NT2/D1 (cell line): Measurements from ENCODE around the gene ZNF74.
"Not testable (repeated sequence)": the region's sequence is repeated elsewhere in the genome, so short reads cannot be mapped to it uniquely, and the experiment has no call there.

Source experiments
- SUZ12 ChIP-seq: IDR thresholded peaks from 2 replicates; pipeline ENCODE4 v1.6.1; 2011; ENCODE audit not compliant: insufficient read length, insufficient read depth; ENCODE audit errors: extremely low read depth
- YY1 ChIP-seq: IDR thresholded peaks from 2 replicates; pipeline ENCODE4 v1.6.1; 2011; ENCODE audit not compliant: insufficient read length, insufficient read depth
- ZNF274 ChIP-seq: IDR thresholded peaks from 2 replicates; pipeline ENCODE4 v1.6.1; 2011; ENCODE audit warnings: mild to moderate bottlenecking, low read depth, low read length

- TF ChIP-seq ZNF274, YY1, SUZ12: not testable (repeated sequence)
Observed at GRCh38 chr22:20360866-20361751, 32.8 kb upstream of the ZNF74 start.
